C4-2B (cell line): Measurements from ENCODE around the gene TRPC4.

ENCODE experiments used
- CTCF ChIP-seq: fragments of 450-650 bp; conservative IDR thresholded peaks from 2 replicates; pipeline ENCODE4 v1.5.1; 2017; ENCODE audit warnings: mild to moderate bottlenecking
- ZFX ChIP-seq: fragments of 450-650 bp; IDR thresholded peaks from 2 replicates; pipeline ENCODE4 v1.6.1; 2017

GRCh38 chr13:37587236-37587635 lies 282.3 kb downstream of the TRPC4 start:
- TF ChIP-seq CTCF (no peak), ZFX (no peak)
